Activated CD8-positive, alpha-beta T cell treated with anti-CD3 and anti-CD28 coated beads for 36 hours (primary cell): ENCODE measurements around the gene DIAPH1. TPM values are rescaled to one million over a fixed set of nuclear protein-coding genes. Genes with fewer than 3 reads are reported as not detected.

Source experiments
- ATAC-seq: fragments of 200-7000 bp; cut with Tn5 transposase; one replicate; pipeline ENCODE4 v1.10.0; 2021; ENCODE audit warnings: mild to moderate bottlenecking, moderate library complexity
- CTCF ChIA-PET: fragments of 350-600 bp; sonication (Branson Sonifier 250); formaldehyde crosslinking; loops from one replicate; lab custom pipeline; 2021; ENCODE audit warnings: antibody characterized with exemption; lab: Charles Lee
- POLR2A ChIA-PET: fragments of 350-600 bp; sonication (Branson Sonifier 250); formaldehyde crosslinking; loops from one replicate; lab custom pipeline; 2021; ENCODE audit warnings: antibody characterized with exemption; lab: Charles Lee
- DNase-seq: peaks from one replicate; pipeline ENCODE4 v3.0.0-alpha.2; 2020
- H3K27ac Mint-ChIP-seq: one replicate; pipeline ENCODE4 v1.8.0; 2021; ENCODE audit warnings: mild to moderate bottlenecking, mixed read lengths
- H3K27me3 Mint-ChIP-seq: one replicate; pipeline ENCODE4 v1.8.0; 2021; ENCODE audit warnings: mixed read lengths
- H3K36me3 Mint-ChIP-seq: one replicate; pipeline ENCODE4 v1.8.0; 2021; ENCODE audit warnings: low read depth, mixed read lengths
- H3K4me1 Mint-ChIP-seq: one replicate; pipeline ENCODE4 v1.8.0; 2021; ENCODE audit warnings: low read depth, mixed read lengths
- H3K4me3 Mint-ChIP-seq: one replicate; pipeline ENCODE4 v1.8.0; 2021; ENCODE audit warnings: mild to moderate bottlenecking, moderate library complexity, mixed read lengths
- H3K9me3 Mint-ChIP-seq: one replicate; pipeline ENCODE4 v1.8.0; 2021; ENCODE audit warnings: mixed read lengths
- CTCF ChIP-seq: fragments of 200-600 bp; IDR thresholded peaks from one replicate; pipeline ENCODE4 v1.8.0; 2022; ENCODE audit warnings: antibody characterized with exemption, mild to moderate bottlenecking
- intact Hi-C: fragments of 100-400 bp; cut with micrococcal nuclease; formaldehyde crosslinking; loops from one replicate; pipeline ENCODE4 v1.10.0; 2022
- total RNA-seq, 2 experiments: library from RNA; stranded (reverse); gene quantifications; one replicate each; pipeline ENCODE4 v1.2.3, GENCODE V29; 2021

DIAPH1 gene
- total RNA-seq, 2 experiments from 2014 or later = 209 to 218 TPM

GRCh38 chr5:141558150-141558549 lies 60.6 kb downstream of the DIAPH1 start:
- ChIA-PET POLR2A (interaction anchor here (1.1 kb wide), 1 partner anchor 61 kb away, joined by 5 read pairs; the partner anchor contains the start of gene DIAPH1), CTCF (interaction anchor here (0.5 to 3.8 kb wide), 50 partner anchors 9 to 832 kb away, joined by 3 to 58 read pairs (median 7); partner anchors contain the start of genes PCDHB10, PCDHB14, PCDHB15 and PCDHB6)
- DNase-seq (no peak), ATAC-seq (peak; percentile 27)
- intact Hi-C loops = loop anchor here (5.0 kb wide), 1 partner anchor 146 kb away; the partner anchor contains the start of gene PCDHGA10
- no peaks in the 10 kb centered on the region for H3K27me3 Mint-ChIP-seq
- TF ChIP-seq CTCF = peak; percentile 37
- peak overlapping the region; percentile 57 for H3K27ac Mint-ChIP-seq
- H3K9me3 Mint-ChIP-seq = no peaks in the 10 kb centered on the region
- no peak overlapping the region for H3K4me3 Mint-ChIP-seq
- peaks cover 23% of the 10 kb centered on the region for H3K4me1 Mint-ChIP-seq
- peaks cover 48% of the 10 kb centered on the region for H3K36me3 Mint-ChIP-seq

- H3K27me3 Mint-ChIP-seq = no peaks in the 10 kb centered on the region
- H3K27ac Mint-ChIP-seq = peak overlapping the region; percentile 18
- POLR2A ChIA-PET = interaction anchor here (1.1 kb wide), 1 partner anchor 61 kb away, joined by 5 read pairs; the partner anchor contains the start of gene DIAPH1
Observed at GRCh38 chr5:141557681-141558136, 61.1 kb downstream of the DIAPH1 start.

GRCh38 chr5:141547921-141548320 lies 70.9 kb downstream of the DIAPH1 start:
- ChIA-PET CTCF (interaction anchor here (0.7 to 10.2 kb wide), 6 partner anchors 10 to 228 kb away, joined by 3 to 58 read pairs (median 4); partner anchors contain the start of genes PCDHGA10, PCDHGB3 and TAF7), POLR2A (no interaction called here)
- intact Hi-C loops = no loop called here
- no peak for DNase-seq
- no peak for TF ChIP-seq CTCF
- ATAC-seq = no peak
- H3K36me3 Mint-ChIP-seq = peaks cover 61% of the 10 kb centered on the region
- H3K27me3 Mint-ChIP-seq = no peaks in the 10 kb centered on the region
- peaks cover 30% of the 10 kb centered on the region for H3K4me1 Mint-ChIP-seq
- H3K9me3 Mint-ChIP-seq = peaks cover 13% of the 10 kb centered on the region
- no peak overlapping the region for H3K4me3 Mint-ChIP-seq
- no peak overlapping the region for H3K27ac Mint-ChIP-seq

More at GRCh38 chr5:141557681-141558136, 61.1 kb downstream of the DIAPH1 start:
- intact Hi-C loops = loop anchor here (5.0 kb wide), 1 partner anchor 145 kb away; the partner anchor contains the start of gene PCDHGA10
- CTCF ChIA-PET = interaction anchor here (0.5 to 3.8 kb wide), 56 partner anchors 10 to 832 kb away, joined by 3 to 58 read pairs (median 6); partner anchors contain the start of genes PCDHB10, PCDHB12, PCDHB14 and PCDHB15
- peak; percentile 94 for TF ChIP-seq CTCF
- H3K9me3 Mint-ChIP-seq = no peaks in the 10 kb centered on the region
- no peak overlapping the region for H3K4me3 Mint-ChIP-seq
- peaks cover 20% of the 10 kb centered on the region for H3K4me1 Mint-ChIP-seq
- ATAC-seq (peak; percentile 81), DNase-seq (peak; percentile 87)
- H3K36me3 Mint-ChIP-seq = peaks cover 43% of the 10 kb centered on the region

GRCh38 chr5:141547488-141547887 lies 71.3 kb downstream of the DIAPH1 start:
- no peak overlapping the region for H3K4me3 Mint-ChIP-seq
- peaks cover 28% of the 10 kb centered on the region for H3K4me1 Mint-ChIP-seq
- no peak for TF ChIP-seq CTCF
- H3K36me3 Mint-ChIP-seq = peaks cover 60% of the 10 kb centered on the region
- ChIA-PET CTCF (interaction anchor here (0.7 to 10.2 kb wide), 7 partner anchors 10 to 227 kb away, joined by 3 to 58 read pairs (median 4); partner anchors contain the start of genes PCDHGA10, PCDHGB3 and TAF7), POLR2A (no interaction called here)
- no peak overlapping the region for H3K27ac Mint-ChIP-seq
- intact Hi-C loops = no loop called here
- peaks cover 13% of the 10 kb centered on the region for H3K9me3 Mint-ChIP-seq
- ATAC-seq (no peak), DNase-seq (no peak)
- no peaks in the 10 kb centered on the region for H3K27me3 Mint-ChIP-seq

- H3K4me3 Mint-ChIP-seq = no peak overlapping the region
- peaks cover 10% of the 10 kb centered on the region for H3K9me3 Mint-ChIP-seq
- H3K4me1 Mint-ChIP-seq = peaks cover 4% of the 10 kb centered on the region
- no peak for ATAC-seq
- ChIA-PET CTCF (interaction anchor here (0.8 to 10.2 kb wide), 3 partner anchors 15 to 24 kb away, joined by 3 to 58 read pairs (median 4); no protein-coding TSS in a partner anchor), POLR2A (no interaction called here)
- H3K36me3 Mint-ChIP-seq = peaks cover 48% of the 10 kb centered on the region
- H3K27me3 Mint-ChIP-seq = no peaks in the 10 kb centered on the region
- no peak for TF ChIP-seq CTCF
- intact Hi-C loops = no loop called here
- DNase-seq = no peak
- no peak overlapping the region for H3K27ac Mint-ChIP-seq
Observed at GRCh38 chr5:141543053-141543452, 75.7 kb downstream of the DIAPH1 start.
